ENCODE results near the gene SPATA31C1.
"Not testable (repeated sequence)": the region's sequence is repeated elsewhere in the genome, so short reads cannot be mapped to it uniquely, and the experiment has no call there.

DNA sequence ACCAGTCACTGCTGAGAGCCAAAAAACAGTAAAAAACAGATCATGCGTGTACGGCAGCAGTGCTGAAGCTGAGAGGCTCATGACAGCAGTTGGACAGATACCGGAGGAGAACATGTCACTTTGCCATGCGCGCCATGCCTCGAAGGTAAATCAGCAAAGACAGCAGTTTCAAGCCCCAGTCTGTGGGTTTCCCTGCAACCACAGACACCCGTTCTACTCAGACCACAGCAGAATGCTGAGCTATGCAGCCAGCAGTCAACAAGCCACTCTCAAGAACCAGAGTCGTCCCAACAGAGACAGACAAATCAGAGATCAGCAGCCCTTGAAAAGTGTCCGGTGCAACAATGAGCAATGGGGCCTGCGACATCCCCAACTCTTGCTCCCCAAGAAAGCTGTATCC lies 5.2 kb downstream of the SPATA31C1 start:
- TF ChIP-seq POLR2A (IDR thresholded peaks at IDR 0.05), result not testable (repeated sequence)
- TF ChIP-seq, protein P1, sequence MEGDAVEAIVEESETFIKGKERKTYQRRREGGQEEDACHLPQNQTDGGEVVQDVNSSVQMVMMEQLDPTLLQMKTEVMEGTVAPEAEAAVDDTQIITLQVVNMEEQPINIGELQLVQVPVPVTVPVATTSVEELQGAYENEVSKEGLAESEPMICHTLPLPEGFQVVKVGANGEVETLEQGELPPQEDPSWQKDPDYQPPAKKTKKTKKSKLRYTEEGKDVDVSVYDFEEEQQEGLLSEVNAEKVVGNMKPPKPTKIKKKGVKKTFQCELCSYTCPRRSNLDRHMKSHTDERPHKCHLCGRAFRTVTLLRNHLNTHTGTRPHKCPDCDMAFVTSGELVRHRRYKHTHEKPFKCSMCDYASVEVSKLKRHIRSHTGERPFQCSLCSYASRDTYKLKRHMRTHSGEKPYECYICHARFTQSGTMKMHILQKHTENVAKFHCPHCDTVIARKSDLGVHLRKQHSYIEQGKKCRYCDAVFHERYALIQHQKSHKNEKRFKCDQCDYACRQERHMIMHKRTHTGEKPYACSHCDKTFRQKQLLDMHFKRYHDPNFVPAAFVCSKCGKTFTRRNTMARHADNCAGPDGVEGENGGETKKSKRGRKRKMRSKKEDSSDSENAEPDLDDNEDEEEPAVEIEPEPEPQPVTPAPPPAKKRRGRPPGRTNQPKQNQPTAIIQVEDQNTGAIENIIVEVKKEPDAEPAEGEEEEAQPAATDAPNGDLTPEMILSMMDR (IDR thresholded peaks at IDR 0.05), result not testable (repeated sequence)
